Body of pancreas (tissue), 4 donors: ENCODE data around the gene OR52W1. TPM values are rescaled to one million over a fixed set of nuclear protein-coding genes. Genes with fewer than 3 reads are reported as not detected.

ENCODE experiments used
- ATAC-seq: fragments of 150-250 bp; one replicate; pipeline ENCODE4 v1.9.1; 2016
- DNase-seq, 4 donors: peaks; one replicate each; pipeline ENCODE4 v3.0.0-alpha.2; 2019
- H3K27ac ChIP-seq, 4 donors: fragments of 200-600 bp; sonication (generic); 1 replicate in 3 of 4; 2 replicates in 1 of 4; pipeline versions ENCODE4 v1.5.1 to v1.6.1; 2016 to 2019; ENCODE audit warnings: mild to moderate bottlenecking in 1 of 4, mixed read lengths in 1 of 4, moderate library complexity in 1 of 4
- H3K27me3 ChIP-seq, 2 donors: fragments of 200-600 bp; sonication (generic); one replicate each; pipeline ENCODE4 v1.6.0; 2016; ENCODE audit warnings: mild to moderate bottlenecking in 1 of 2
- H3K36me3 ChIP-seq, 2 donors: fragments of 200-600 bp; sonication (generic); replicated peaks in 1 of 2; 2 replicates each; pipeline ENCODE4 v1.5.1; 2016; ENCODE audit warnings: low read depth in 2 of 2; ENCODE audit not compliant: insufficient read depth in 1 of 2
- H3K4me1 ChIP-seq: fragments of 200-600 bp; sonication (generic); one replicate; pipeline ENCODE4 v1.6.0; 2016
- H3K4me3 ChIP-seq, 2 donors: fragments of 200-600 bp; sonication (generic); 1 replicate in 1 of 2; 2 replicates in 1 of 2; pipeline ENCODE4 v1.5.1; 2016 to 2019
- H3K9me3 ChIP-seq, 3 donors: fragments of 200-600 bp; sonication (generic); 1 replicate in 2 of 3; 2 replicates in 1 of 3; pipeline ENCODE4 v1.5.1; 2016
- CTCF ChIP-seq, 7 experiments: fragments of 450-650 bp in 4 of 7; fragments of 200-600 bp in 3 of 7; sonication (generic) in 3 of 7; IDR thresholded peaks; one replicate each; pipeline ENCODE4 v1.5.1; 2016 to 2019; ENCODE audit warnings: antibody characterized with exemption in 7 of 7
- POLR2A ChIP-seq, 3 donors: fragments of 450-650 bp; IDR thresholded peaks; one replicate each; pipeline ENCODE4 v1.6.1; 2016; ENCODE audit warnings: antibody characterized with exemption in 3 of 3, mild to moderate bottlenecking in 2 of 3
- WGBS, 2 donors: methylation state at CpG; one replicate each; pipeline ENCODE4 v1.1.5; 2017; 5-methylcytosine and 5-hydroxymethylcytosine counted together
- intact Hi-C: fragments of 100-400 bp; cut with DNase I; formaldehyde crosslinking; loops from one replicate; pipeline ENCODE4 v1.15.1; 2023
- total RNA-seq, 2 donors: library from RNA; depleted of rRNA; stranded (reverse); fragments of >200 nt; gene quantifications; one replicate each; pipeline ENCODE4 v1.1.0, GENCODE V29; 2016

The OR52W1 gene, protein sequence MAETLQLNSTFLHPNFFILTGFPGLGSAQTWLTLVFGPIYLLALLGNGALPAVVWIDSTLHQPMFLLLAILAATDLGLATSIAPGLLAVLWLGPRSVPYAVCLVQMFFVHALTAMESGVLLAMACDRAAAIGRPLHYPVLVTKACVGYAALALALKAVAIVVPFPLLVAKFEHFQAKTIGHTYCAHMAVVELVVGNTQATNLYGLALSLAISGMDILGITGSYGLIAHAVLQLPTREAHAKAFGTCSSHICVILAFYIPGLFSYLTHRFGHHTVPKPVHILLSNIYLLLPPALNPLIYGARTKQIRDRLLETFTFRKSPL
- total RNA-seq = not detected

DNA sequence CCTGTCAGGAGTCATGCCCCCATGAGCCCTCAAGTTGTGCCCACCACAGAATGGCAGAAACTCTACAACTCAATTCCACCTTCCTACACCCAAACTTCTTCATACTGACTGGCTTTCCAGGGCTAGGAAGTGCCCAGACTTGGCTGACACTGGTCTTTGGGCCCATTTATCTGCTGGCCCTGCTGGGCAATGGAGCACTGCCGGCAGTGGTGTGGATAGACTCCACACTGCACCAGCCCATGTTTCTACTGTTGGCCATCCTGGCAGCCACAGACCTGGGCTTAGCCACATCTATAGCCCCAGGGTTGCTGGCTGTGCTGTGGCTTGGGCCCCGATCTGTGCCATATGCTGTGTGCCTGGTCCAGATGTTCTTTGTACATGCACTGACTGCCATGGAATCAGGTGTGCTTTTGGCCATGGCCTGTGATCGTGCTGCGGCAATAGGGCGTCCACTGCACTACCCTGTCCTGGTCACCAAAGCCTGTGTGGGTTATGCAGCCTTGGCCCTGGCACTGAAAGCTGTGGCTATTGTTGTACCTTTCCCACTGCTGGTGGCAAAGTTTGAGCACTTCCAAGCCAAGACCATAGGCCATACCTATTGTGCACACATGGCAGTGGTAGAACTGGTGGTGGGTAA, at the start of gene OR52W1:
Gene OR52W1 (plus strand): TSS at position 51 of the 637 bp plus-strand sequence. CDS start 0 bp downstream, at position 51.
- ATAC-seq = no peak
- Histone ChIP-seq H3K9me3 (no peaks in the 10 kb centered on the region), H3K36me3 (no peaks in the 10 kb centered on the region), H3K27me3 (no peaks in the 10 kb centered on the region), H3K4me1 (no peaks in the 10 kb centered on the region), H3K4me3 (no peak within 1 kb of the TSS), H3K27ac (no peak within 1 kb of the TSS)
- 97 to 100% methylated on average over 4 of the region's 5 CpGs for WGBS, 2 donors
- DNase-seq = no peak
- TF ChIP-seq CTCF (IDR thresholded peaks at IDR 0.05) (no peak), POLR2A (IDR thresholded peaks at IDR 0.05) (no peak)
- intact Hi-C loops = no loop called here

DNA sequence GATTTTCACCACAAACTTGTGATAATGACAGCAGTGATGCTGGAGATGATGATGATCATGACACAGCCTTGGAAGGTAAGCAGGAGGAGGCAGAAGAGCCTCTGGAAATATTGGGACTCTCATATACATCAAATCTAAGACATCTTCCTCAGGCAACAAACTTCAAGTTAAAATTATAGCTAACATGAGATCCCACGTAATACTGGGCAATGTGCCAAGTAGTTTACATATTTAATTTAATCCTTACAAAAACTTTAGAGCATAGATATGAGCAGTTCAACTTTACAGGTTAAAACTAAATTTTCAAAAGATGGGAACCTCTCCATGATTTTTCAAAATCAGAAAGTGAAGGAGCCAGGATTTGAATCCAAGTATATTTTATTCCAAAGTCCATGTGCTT, 47.9 kb upstream of the OR52W1 start:
- Histone ChIP-seq H3K4me1 (no peaks in the 10 kb centered on the region), H3K4me3 (no peak overlapping the region), H3K36me3 (no peaks in the 10 kb centered on the region), H3K27ac (no peak overlapping the region), H3K27me3 (no peaks in the 10 kb centered on the region), H3K9me3 (no peaks in the 10 kb centered on the region)
- TF ChIP-seq CTCF (IDR thresholded peaks at IDR 0.05) (no peak), POLR2A (IDR thresholded peaks at IDR 0.05) (no peak)
- DNase-seq (no peak), ATAC-seq (no peak)
- intact Hi-C loops = no loop called here
- 26 to 27% methylated on average over 1 of the region's 1 CpG for WGBS, 2 donors

DNA sequence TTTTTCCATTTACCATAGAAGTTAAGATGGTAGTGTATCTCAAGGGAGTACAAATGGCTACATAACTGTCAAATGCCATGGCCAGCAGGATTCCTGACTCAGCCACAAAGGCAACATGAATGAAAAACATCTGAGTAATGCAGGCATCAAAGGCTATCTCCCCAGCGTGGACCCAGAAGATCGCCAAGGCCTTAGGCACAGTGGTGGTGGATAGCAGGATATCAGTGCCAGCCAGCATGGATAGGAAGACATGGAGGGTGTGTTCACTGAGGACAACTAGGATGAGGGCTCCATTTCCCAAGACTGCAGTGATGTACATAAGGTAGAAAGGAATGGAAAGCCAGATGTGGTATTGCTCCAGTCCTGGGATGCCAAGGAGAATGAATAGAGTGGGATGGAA, 46.9 kb upstream of the OR52W1 start:
- intact Hi-C loops = no loop called here
- no peaks in the 10 kb centered on the region for H3K4me1 ChIP-seq
- H3K4me3 ChIP-seq = no peak overlapping the region
- ATAC-seq = no peak
- DNase-seq = no peak
- no peaks in the 10 kb centered on the region for H3K9me3 ChIP-seq
- no peaks in the 10 kb centered on the region for H3K27me3 ChIP-seq
- H3K36me3 ChIP-seq = no peaks in the 10 kb centered on the region
- H3K27ac ChIP-seq = no peak overlapping the region
- TF ChIP-seq POLR2A (IDR thresholded peaks at IDR 0.05) = no peak
- TF ChIP-seq CTCF (IDR thresholded peaks at IDR 0.05) = no peak
- WGBS, 2 donors = 80 to 86% methylated on average over 2 of the region's 2 CpGs

- no peaks in the 10 kb centered on the region for H3K4me1 ChIP-seq
Observed at GRCh38 chr11:6156628-6157359, 42.2 kb upstream of the OR52W1 start.

More at GRCh38 chr11:6156628-6157359, 42.2 kb upstream of the OR52W1 start:
- Histone ChIP-seq H3K27ac (no peak overlapping the region), H3K9me3 (no peaks in the 10 kb centered on the region), H3K36me3 (no peaks in the 10 kb centered on the region), H3K4me3 (no peak overlapping the region), H3K27me3 (no peaks in the 10 kb centered on the region)
- DNase-seq = no peak
- ATAC-seq = no peak
- intact Hi-C loops = no loop called here
- no peak for TF ChIP-seq POLR2A (IDR thresholded peaks at IDR 0.05)
- no peak for TF ChIP-seq CTCF (IDR thresholded peaks at IDR 0.05)
- 52 to 67% methylated on average over 5 to 7 of the region's 7 CpGs for WGBS, 2 donors
